CD14-positive monocyte (primary cell): ENCODE data around the gene FBL. TPM values are rescaled to one million over a fixed set of nuclear protein-coding genes. Genes with fewer than 3 reads are reported as not detected.

Source experiments
- DNase-seq, 3 donors: peaks; one replicate each; pipeline ENCODE4 v3.0.0-alpha.2; 2011 to 2022
- H2AFZ ChIP-seq: 2 replicates; pipeline ENCODE4 v1.6.0; 2012; ENCODE audit warnings: mild to moderate bottlenecking, low read depth, low read length, inconsistent platforms; ENCODE audit not compliant: insufficient read depth, poor library complexity, severe bottlenecking
- H3K27ac ChIP-seq, 2 donors: 1 replicate in 1 of 2; 2 replicates in 1 of 2; pipeline ENCODE4 v1.5.1; 2012 to 2013; ENCODE audit warnings: low read length in 2 of 2, control low read depth in 1 of 2, inconsistent platforms in 1 of 2, low read depth in 1 of 2, mild to moderate bottlenecking in 1 of 2
- H3K27me3 ChIP-seq, 2 donors: one replicate each; pipeline versions ENCODE4 v1.6.0 to v1.6.1; 2011 to 2013; ENCODE audit warnings: low read length in 2 of 2; ENCODE audit not compliant: control insufficient read depth in 2 of 2, insufficient read depth in 2 of 2
- H3K36me3 ChIP-seq, 2 donors: replicated peaks in 1 of 2; 1 replicate in 1 of 2; 2 replicates in 1 of 2; pipeline versions ENCODE4 v1.5.1 to v1.6.1; 2012 to 2013; ENCODE audit warnings: low read length in 2 of 2, control low read depth in 1 of 2, inconsistent platforms in 1 of 2, mild to moderate bottlenecking in 1 of 2; ENCODE audit not compliant: insufficient read depth in 2 of 2, control insufficient read depth in 1 of 2
- H3K4me1 ChIP-seq, 2 donors: 1 replicate in 1 of 2; 2 replicates in 1 of 2; pipeline versions ENCODE4 v1.5.1 to v1.6.1; 2012 to 2013; ENCODE audit warnings: low read length in 2 of 2, control low read depth in 1 of 2, inconsistent platforms in 1 of 2, mild to moderate bottlenecking in 1 of 2, moderate library complexity in 1 of 2; ENCODE audit not compliant: insufficient read depth in 2 of 2, control insufficient read depth in 1 of 2
- H3K4me2 ChIP-seq: replicated peaks from 2 replicates; pipeline ENCODE3; 2012; ENCODE audit warnings: low read length, moderate library complexity, mild to moderate bottlenecking; ENCODE audit not compliant: poor library complexity, severe bottlenecking; ENCODE audit errors: extremely low read depth
- H3K4me3 ChIP-seq, 3 experiments: fragments of 200-600 bp in 1 of 3; sonication (generic) in 1 of 3; replicated peaks in 1 of 3; 1 replicate in 2 of 3; 2 replicates in 1 of 3; pipeline ENCODE4 v1.5.1; 2011 to 2013; ENCODE audit warnings: low read length in 3 of 3, mild to moderate bottlenecking in 3 of 3, control low read depth in 2 of 3, low read depth in 2 of 3, inconsistent platforms in 1 of 3, moderate library complexity in 1 of 3
- H3K79me2 ChIP-seq: 2 replicates; pipeline ENCODE4 v1.6.0; 2012; ENCODE audit warnings: mild to moderate bottlenecking, control low read depth, inconsistent platforms, low read length, moderate library complexity; ENCODE audit not compliant: insufficient read depth
- H3K9ac ChIP-seq: 2 replicates; pipeline ENCODE4 v1.6.0; 2017; ENCODE audit warnings: low read length, mild to moderate bottlenecking; ENCODE audit not compliant: insufficient read depth, poor library complexity, severe bottlenecking
- H3K9me3 ChIP-seq, 2 donors: replicated peaks in 1 of 2; 1 replicate in 1 of 2; 2 replicates in 1 of 2; pipeline versions ENCODE4 v1.5.1 to v1.6.1; 2012 to 2013; ENCODE audit warnings: low read length in 2 of 2, control low read depth in 1 of 2; ENCODE audit not compliant: control insufficient read depth in 1 of 2, insufficient read depth in 1 of 2
- H4K20me1 ChIP-seq: 2 replicates; pipeline ENCODE4 v1.6.0; 2012; ENCODE audit warnings: mild to moderate bottlenecking, low read length, control low read depth, moderate library complexity; ENCODE audit not compliant: insufficient read depth
- H3K27ac Mint-ChIP-seq, 7 donors: one replicate each; pipeline ENCODE4 v1.8.0; 2020; ENCODE audit warnings: mild to moderate bottlenecking in 7 of 7, mixed read lengths in 7 of 7, moderate library complexity in 6 of 7, inconsistent platforms in 2 of 7
- H3K27me3 Mint-ChIP-seq, 3 donors: one replicate each; pipeline ENCODE4 v1.8.0; 2021 to 2022; ENCODE audit warnings: low read depth in 3 of 3, mild to moderate bottlenecking in 3 of 3, mixed read lengths in 3 of 3, moderate library complexity in 3 of 3, inconsistent platforms in 1 of 3
- H3K36me3 Mint-ChIP-seq, 2 donors: one replicate each; pipeline ENCODE4 v1.8.0; 2020; ENCODE audit warnings: mixed read lengths in 2 of 2, inconsistent platforms in 1 of 2, mild to moderate bottlenecking in 1 of 2
- H3K4me1 Mint-ChIP-seq: one replicate; pipeline ENCODE4 v1.8.0; 2020; ENCODE audit warnings: mild to moderate bottlenecking, mixed read lengths
- H3K4me3 Mint-ChIP-seq, 2 donors: one replicate each; pipeline ENCODE4 v1.8.0; 2020; ENCODE audit warnings: mild to moderate bottlenecking in 2 of 2, mixed read lengths in 2 of 2, moderate library complexity in 1 of 2
- H3K9me3 Mint-ChIP-seq, 7 donors: one replicate each; pipeline ENCODE4 v1.8.0; 2020 to 2022; ENCODE audit warnings: mixed read lengths in 7 of 7, mild to moderate bottlenecking in 6 of 7, moderate library complexity in 6 of 7, inconsistent platforms in 2 of 7
- WGBS: methylation state at CpG from one replicate; pipeline ENCODE4 v1.1.5; 2013; ENCODE audit warnings: missing lambda C conversion rate; ENCODE audit not compliant: insufficient coverage; 5-methylcytosine and 5-hydroxymethylcytosine counted together
- intact Hi-C, 2 donors: fragments of 100-400 bp; cut with micrococcal nuclease; formaldehyde crosslinking; loops; one replicate each; pipeline versions ENCODE4 v1.15.0 to v1.15.1; 2023
- polyA plus RNA-seq, 3 donors: library from polyadenylated mRNA; depleted of rRNA in 1 of 3; unstranded in 2 of 3; stranded (reverse) in 1 of 3; fragments of 300-500 nt in 2 of 3; fragments of >200 nt in 1 of 3; fragmentation: Illumina TruSeq in 2 of 3; gene quantifications; 1 replicate in 2 of 3; 2 replicates in 1 of 3; pipeline ENCODE4 v1.2.3, GENCODE V29; 2012 to 2021
- TF ChIP-seq, protein P1 (sequence below): fragments of 200-600 bp; IDR thresholded peaks from one replicate; pipeline ENCODE4 v1.8.0; 2022; ENCODE audit warnings: antibody characterized with exemption, mild to moderate bottlenecking

The FBL gene
- polyA plus RNA-seq, 3 donors: 57.1 to 157 (median 60.3) TPM

GRCh38 chr19:39796000-39796498 is 50.1 kb downstream of the FBL start:
- Histone ChIP-seq H3K4me1 (peaks cover 0 to 6% of the 10 kb centered on the region in 2 donors), H3K9me3 (no peaks in the 10 kb centered on the region), H3K36me3 (no peaks in the 10 kb centered on the region), H3K79me2 (no peaks in the 10 kb centered on the region), H3K27me3 (peaks cover 0 to 2% of the 10 kb centered on the region in 2 donors), H2AFZ (no peak overlapping the region), H3K9ac (no peak overlapping the region), H3K4me3 (no peak overlapping the region), H3K4me2 (no peak overlapping the region), H3K27ac (no peak overlapping the region), H4K20me1 (no peaks in the 10 kb centered on the region)
- DNase-seq: no peak
- intact Hi-C loops: no loop called here
- no peaks in the 10 kb centered on the region for H3K36me3 Mint-ChIP-seq
- peaks cover 0 to 1% (median 0%) of the 10 kb centered on the region in 7 donors for H3K9me3 Mint-ChIP-seq
- H3K27me3 Mint-ChIP-seq: peaks cover 4 to 22% (median 11%) of the 10 kb centered on the region in 3 donors
- peaks cover 6% of the 10 kb centered on the region for H3K4me1 Mint-ChIP-seq
- TF ChIP-seq, protein P1, sequence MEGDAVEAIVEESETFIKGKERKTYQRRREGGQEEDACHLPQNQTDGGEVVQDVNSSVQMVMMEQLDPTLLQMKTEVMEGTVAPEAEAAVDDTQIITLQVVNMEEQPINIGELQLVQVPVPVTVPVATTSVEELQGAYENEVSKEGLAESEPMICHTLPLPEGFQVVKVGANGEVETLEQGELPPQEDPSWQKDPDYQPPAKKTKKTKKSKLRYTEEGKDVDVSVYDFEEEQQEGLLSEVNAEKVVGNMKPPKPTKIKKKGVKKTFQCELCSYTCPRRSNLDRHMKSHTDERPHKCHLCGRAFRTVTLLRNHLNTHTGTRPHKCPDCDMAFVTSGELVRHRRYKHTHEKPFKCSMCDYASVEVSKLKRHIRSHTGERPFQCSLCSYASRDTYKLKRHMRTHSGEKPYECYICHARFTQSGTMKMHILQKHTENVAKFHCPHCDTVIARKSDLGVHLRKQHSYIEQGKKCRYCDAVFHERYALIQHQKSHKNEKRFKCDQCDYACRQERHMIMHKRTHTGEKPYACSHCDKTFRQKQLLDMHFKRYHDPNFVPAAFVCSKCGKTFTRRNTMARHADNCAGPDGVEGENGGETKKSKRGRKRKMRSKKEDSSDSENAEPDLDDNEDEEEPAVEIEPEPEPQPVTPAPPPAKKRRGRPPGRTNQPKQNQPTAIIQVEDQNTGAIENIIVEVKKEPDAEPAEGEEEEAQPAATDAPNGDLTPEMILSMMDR: no peak
- WGBS: no CpG with 5 or more reads among the region's 2 CpGs
- no peak overlapping the region for H3K27ac Mint-ChIP-seq
- no peak overlapping the region for H3K4me3 Mint-ChIP-seq

DNA sequence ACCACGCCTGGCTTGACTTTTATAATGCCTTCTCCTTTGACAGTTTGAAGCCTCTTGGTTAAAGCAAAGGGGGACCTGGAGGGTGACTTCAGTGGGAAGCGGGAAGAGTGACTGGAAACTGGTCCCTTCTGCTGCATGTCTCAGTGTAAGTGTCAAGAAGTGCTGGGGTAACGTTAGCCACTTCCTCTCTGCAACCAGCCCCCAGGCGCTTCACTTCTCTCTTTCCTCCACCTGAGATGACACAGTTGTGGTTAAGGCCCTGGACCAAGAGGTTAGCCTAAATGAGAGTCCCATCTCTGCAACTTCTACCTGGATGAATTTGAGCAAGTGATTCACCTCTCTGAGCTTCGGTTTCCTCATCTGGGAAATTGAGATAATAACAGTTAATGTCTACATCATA is 51.2 kb downstream of the FBL start:
- 80% methylated on average over 1 of the region's 5 CpGs for WGBS
- Histone ChIP-seq H2AFZ (no peak overlapping the region), H4K20me1 (no peaks in the 10 kb centered on the region), H3K36me3 (no peaks in the 10 kb centered on the region), H3K79me2 (no peaks in the 10 kb centered on the region), H3K4me2 (no peak overlapping the region), H3K4me1 (peaks cover 0 to 6% of the 10 kb centered on the region in 2 donors), H3K9ac (no peak overlapping the region), H3K4me3 (no peak overlapping the region), H3K27me3 (peaks cover 0 to 2% of the 10 kb centered on the region in 2 donors), H3K9me3 (no peaks in the 10 kb centered on the region), H3K27ac (no peak overlapping the region)
- H3K36me3 Mint-ChIP-seq: no peaks in the 10 kb centered on the region
- intact Hi-C loops: no loop called here
- TF ChIP-seq, protein P1: no peak
- H3K27me3 Mint-ChIP-seq: peaks cover 6 to 20% (median 11%) of the 10 kb centered on the region in 3 donors
- DNase-seq: no peak
- H3K4me3 Mint-ChIP-seq: no peak overlapping the region
- H3K4me1 Mint-ChIP-seq: peaks cover 6% of the 10 kb centered on the region
- no peaks in the 10 kb centered on the region for H3K9me3 Mint-ChIP-seq
- no peak overlapping the region for H3K27ac Mint-ChIP-seq
